ENCODE results near the gene RIC8A.
A peak's percentile ranks its signal among the peaks of the same experiment; 100 is the strongest.
"Not testable (repeated sequence)": the region's sequence is repeated elsewhere in the genome, so short reads cannot be mapped to it uniquely, and the experiment has no call there.

DNA sequence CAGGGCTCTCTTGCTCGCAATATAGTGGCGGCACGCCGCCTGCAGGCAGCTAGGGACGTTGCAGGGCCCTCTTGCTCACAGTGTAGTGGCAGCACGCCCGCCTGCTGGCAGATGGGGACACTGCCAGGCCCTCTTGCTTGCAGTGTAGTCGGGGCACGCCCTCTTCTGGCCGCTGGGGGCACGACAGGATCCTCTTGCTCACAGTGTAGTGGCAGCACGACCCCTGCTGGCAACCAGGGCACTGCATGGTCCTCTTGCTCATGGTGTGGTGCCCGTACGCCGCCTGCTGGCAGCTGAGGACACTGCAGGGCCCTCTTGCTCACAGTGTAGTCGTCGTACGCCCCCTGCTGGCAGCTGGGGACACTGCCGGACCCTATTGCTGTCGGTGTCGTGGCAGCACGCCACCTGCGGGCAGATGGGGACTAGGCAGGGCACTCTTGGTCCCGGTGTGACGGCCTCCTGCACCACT lies 17.6 kb upstream of the RIC8A start:
- TF ChIP-seq, protein P1, sequence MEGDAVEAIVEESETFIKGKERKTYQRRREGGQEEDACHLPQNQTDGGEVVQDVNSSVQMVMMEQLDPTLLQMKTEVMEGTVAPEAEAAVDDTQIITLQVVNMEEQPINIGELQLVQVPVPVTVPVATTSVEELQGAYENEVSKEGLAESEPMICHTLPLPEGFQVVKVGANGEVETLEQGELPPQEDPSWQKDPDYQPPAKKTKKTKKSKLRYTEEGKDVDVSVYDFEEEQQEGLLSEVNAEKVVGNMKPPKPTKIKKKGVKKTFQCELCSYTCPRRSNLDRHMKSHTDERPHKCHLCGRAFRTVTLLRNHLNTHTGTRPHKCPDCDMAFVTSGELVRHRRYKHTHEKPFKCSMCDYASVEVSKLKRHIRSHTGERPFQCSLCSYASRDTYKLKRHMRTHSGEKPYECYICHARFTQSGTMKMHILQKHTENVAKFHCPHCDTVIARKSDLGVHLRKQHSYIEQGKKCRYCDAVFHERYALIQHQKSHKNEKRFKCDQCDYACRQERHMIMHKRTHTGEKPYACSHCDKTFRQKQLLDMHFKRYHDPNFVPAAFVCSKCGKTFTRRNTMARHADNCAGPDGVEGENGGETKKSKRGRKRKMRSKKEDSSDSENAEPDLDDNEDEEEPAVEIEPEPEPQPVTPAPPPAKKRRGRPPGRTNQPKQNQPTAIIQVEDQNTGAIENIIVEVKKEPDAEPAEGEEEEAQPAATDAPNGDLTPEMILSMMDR (conservative IDR thresholded peaks at IDR 0.05; ENCODE audit: low read length), result peak; percentile 44
- not testable (repeated sequence) for TF ChIP-seq EZH2phosphoT487 (IDR thresholded peaks at IDR 0.05; ENCODE audit: borderline replicate concordance)
